DND-41 (cell line): ENCODE measurements around the gene BFSP1.

Experiments
- ATAC-seq: fragments of 200-7000 bp; cut with Tn5 transposase; 3 replicates; pipeline ENCODE4 v1.9.1; 2021; ENCODE audit warnings: low read depth; ENCODE audit not compliant: insufficient read depth
- DNase-seq: peaks from one replicate; pipeline ENCODE4 v3.0.0-alpha.2; 2020
- H2AFZ ChIP-seq: 2 replicates; pipeline ENCODE4 v1.6.0; 2012; ENCODE audit warnings: low read depth, low read length
- H3K27ac ChIP-seq: 2 replicates; pipeline ENCODE4 v1.5.1; 2012; ENCODE audit warnings: low read length, inconsistent platforms
- H3K27me3 ChIP-seq: fragments of 200-600 bp; sonication (generic); 2 replicates; pipeline ENCODE4 v1.6.0; 2012; ENCODE audit warnings: low read length, mild to moderate bottlenecking, inconsistent platforms; ENCODE audit not compliant: insufficient read depth, poor library complexity
- H3K36me3 ChIP-seq: 2 replicates; pipeline ENCODE4 v1.5.1; 2012; ENCODE audit warnings: low read length, inconsistent platforms; ENCODE audit not compliant: insufficient read depth
- H3K4me1 ChIP-seq: 2 replicates; pipeline ENCODE4 v1.5.1; 2012; ENCODE audit warnings: mild to moderate bottlenecking, low read length; ENCODE audit not compliant: insufficient read depth
- H3K4me2 ChIP-seq: 2 replicates; pipeline ENCODE4 v1.6.0; 2012; ENCODE audit warnings: mild to moderate bottlenecking, moderate library complexity, low read length, inconsistent platforms; ENCODE audit not compliant: insufficient read depth
- H3K4me3 ChIP-seq, 2 experiments: fragments of 200-600 bp in 1 of 2; shearing (Covaris generic) in 1 of 2; 2 replicates each; pipeline ENCODE4 v1.5.1; 2012 to 2016; ENCODE audit warnings: inconsistent platforms in 2 of 2, low read length in 2 of 2, mild to moderate bottlenecking in 2 of 2, low read depth in 1 of 2, moderate library complexity in 1 of 2
- H3K79me2 ChIP-seq: 2 replicates; pipeline ENCODE4 v1.6.0; 2012; ENCODE audit warnings: low read length, inconsistent platforms; ENCODE audit not compliant: insufficient read depth
- H3K9ac ChIP-seq: 2 replicates; pipeline ENCODE4 v1.6.0; 2012; ENCODE audit warnings: low read depth, mild to moderate bottlenecking, inconsistent platforms, low read length, moderate library complexity
- H3K9me3 ChIP-seq: 2 replicates; pipeline ENCODE4 v1.5.1; 2012; ENCODE audit warnings: low read length, moderate library complexity, mild to moderate bottlenecking, inconsistent platforms; ENCODE audit not compliant: insufficient read depth, severe bottlenecking
- H4K20me1 ChIP-seq: 2 replicates; pipeline ENCODE4 v1.6.0; 2012; ENCODE audit warnings: low read length; ENCODE audit not compliant: insufficient read depth
- EZH2 ChIP-seq: IDR thresholded peaks from 3 replicates; pipeline ENCODE4 v1.6.1; 2012; ENCODE audit warnings: borderline replicate concordance, low read depth, mild to moderate bottlenecking, moderate library complexity, low read length, inconsistent platforms; ENCODE audit not compliant: severe bottlenecking
- TF ChIP-seq, protein P1 (sequence below): IDR thresholded peaks from 2 replicates; pipeline ENCODE4 v1.5.1; 2012; ENCODE audit warnings: borderline replicate concordance, low read length, moderate library complexity, mild to moderate bottlenecking; ENCODE audit not compliant: poor library complexity, severe bottlenecking; ENCODE audit errors: extremely low read depth

The BFSP1 gene

GRCh38 chr20:17479063-17479657 is 52.0 kb downstream of the BFSP1 start:
- ATAC-seq (no peak), DNase-seq (no peak)
- Histone ChIP-seq H3K9me3 (no peaks in the 10 kb centered on the region), H4K20me1 (no peaks in the 10 kb centered on the region), H3K4me2 (no peak overlapping the region), H3K36me3 (no peaks in the 10 kb centered on the region), H3K9ac (no peak overlapping the region), H2AFZ (no peak overlapping the region), H3K4me1 (no peaks in the 10 kb centered on the region), H3K27ac (no peak overlapping the region), H3K27me3 (no peaks in the 10 kb centered on the region), H3K4me3 (no peak overlapping the region), H3K79me2 (no peaks in the 10 kb centered on the region)
- TF ChIP-seq, protein P1, sequence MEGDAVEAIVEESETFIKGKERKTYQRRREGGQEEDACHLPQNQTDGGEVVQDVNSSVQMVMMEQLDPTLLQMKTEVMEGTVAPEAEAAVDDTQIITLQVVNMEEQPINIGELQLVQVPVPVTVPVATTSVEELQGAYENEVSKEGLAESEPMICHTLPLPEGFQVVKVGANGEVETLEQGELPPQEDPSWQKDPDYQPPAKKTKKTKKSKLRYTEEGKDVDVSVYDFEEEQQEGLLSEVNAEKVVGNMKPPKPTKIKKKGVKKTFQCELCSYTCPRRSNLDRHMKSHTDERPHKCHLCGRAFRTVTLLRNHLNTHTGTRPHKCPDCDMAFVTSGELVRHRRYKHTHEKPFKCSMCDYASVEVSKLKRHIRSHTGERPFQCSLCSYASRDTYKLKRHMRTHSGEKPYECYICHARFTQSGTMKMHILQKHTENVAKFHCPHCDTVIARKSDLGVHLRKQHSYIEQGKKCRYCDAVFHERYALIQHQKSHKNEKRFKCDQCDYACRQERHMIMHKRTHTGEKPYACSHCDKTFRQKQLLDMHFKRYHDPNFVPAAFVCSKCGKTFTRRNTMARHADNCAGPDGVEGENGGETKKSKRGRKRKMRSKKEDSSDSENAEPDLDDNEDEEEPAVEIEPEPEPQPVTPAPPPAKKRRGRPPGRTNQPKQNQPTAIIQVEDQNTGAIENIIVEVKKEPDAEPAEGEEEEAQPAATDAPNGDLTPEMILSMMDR, result no peak
- no peak for TF ChIP-seq EZH2

DNA sequence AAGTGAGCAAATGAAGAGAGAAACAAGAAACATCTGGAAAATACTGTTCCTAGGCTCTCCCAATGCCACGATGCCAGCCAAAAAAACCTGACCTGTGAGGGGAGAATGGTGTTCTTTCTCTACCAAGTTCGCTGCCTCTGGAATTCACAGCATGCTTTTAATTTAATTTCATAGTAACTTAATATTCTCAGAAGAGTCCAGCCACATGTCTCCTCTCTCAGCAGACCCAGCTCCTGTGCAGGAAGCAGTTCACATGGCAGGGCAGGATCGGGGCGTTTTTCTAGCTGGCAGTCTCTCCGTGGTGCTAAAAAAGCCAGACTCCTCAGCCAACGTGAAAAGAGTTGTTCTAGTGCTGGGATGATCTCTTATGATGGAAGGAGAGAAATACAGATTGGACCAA is 57.5 kb downstream of the BFSP1 start:
- TF ChIP-seq, protein P1, result no peak
- TF ChIP-seq EZH2, result no peak
- no peaks in the 10 kb centered on the region for H3K27me3 ChIP-seq
- ATAC-seq, result no peak
- H3K36me3 ChIP-seq, result no peaks in the 10 kb centered on the region
- no peaks in the 10 kb centered on the region for H3K4me1 ChIP-seq
- H3K4me3 ChIP-seq, result no peak overlapping the region
- H3K9ac ChIP-seq, result no peak overlapping the region
- H2AFZ ChIP-seq, result no peak overlapping the region
- H3K4me2 ChIP-seq, result no peak overlapping the region
- DNase-seq, result no peak
- no peaks in the 10 kb centered on the region for H4K20me1 ChIP-seq
- no peaks in the 10 kb centered on the region for H3K79me2 ChIP-seq
- H3K9me3 ChIP-seq, result peaks cover 2% of the 10 kb centered on the region
- H3K27ac ChIP-seq, result no peak overlapping the region

- TF ChIP-seq, protein P1, result no peak
- TF ChIP-seq EZH2, result no peak
- DNase-seq (no peak), ATAC-seq (no peak)
- Histone ChIP-seq H2AFZ (no peak overlapping the region), H3K9me3 (peaks cover 2% of the 10 kb centered on the region), H3K4me1 (no peaks in the 10 kb centered on the region), H3K4me3 (no peak overlapping the region), H3K79me2 (no peaks in the 10 kb centered on the region), H4K20me1 (no peaks in the 10 kb centered on the region), H3K27ac (no peak overlapping the region), H3K9ac (no peak overlapping the region), H3K36me3 (no peaks in the 10 kb centered on the region), H3K4me2 (no peak overlapping the region), H3K27me3 (no peaks in the 10 kb centered on the region)
Measured at GRCh38 chr20:17471606-17472187, 59.5 kb downstream of the BFSP1 start.

DNA sequence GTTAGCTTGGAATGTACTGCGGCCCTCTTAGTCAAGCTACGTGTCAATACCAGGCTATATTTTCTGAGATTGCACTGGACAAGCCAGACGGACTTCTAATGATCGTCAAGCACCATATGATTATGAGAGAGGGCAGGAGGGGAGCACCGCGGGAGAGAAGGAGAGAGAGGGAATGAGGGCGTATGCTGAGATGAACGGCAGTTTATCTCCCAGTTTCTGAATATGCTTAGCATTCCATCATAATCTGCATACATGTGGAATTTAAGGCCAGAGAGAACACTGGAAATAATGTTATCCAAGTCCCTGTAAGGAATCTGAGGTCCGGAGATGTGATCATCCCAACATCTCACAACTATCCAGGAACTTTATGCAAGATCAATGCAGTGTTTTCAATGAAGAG is 60.2 kb downstream of the BFSP1 start:
- Histone ChIP-seq H3K4me1 (no peaks in the 10 kb centered on the region), H4K20me1 (no peaks in the 10 kb centered on the region), H2AFZ (no peak overlapping the region), H3K4me2 (no peak overlapping the region), H3K27ac (no peak overlapping the region), H3K27me3 (no peaks in the 10 kb centered on the region), H3K9me3 (peaks cover 2% of the 10 kb centered on the region), H3K9ac (no peak overlapping the region), H3K79me2 (no peaks in the 10 kb centered on the region), H3K36me3 (no peaks in the 10 kb centered on the region), H3K4me3 (no peak overlapping the region)
- DNase-seq (no peak), ATAC-seq (no peak)
- TF ChIP-seq EZH2, result no peak
- TF ChIP-seq, protein P1, result no peak
